Epithelial cell of proximal tubule (primary cell): ENCODE measurements around the gene CRELD1. TPM values are rescaled to one million over a fixed set of nuclear protein-coding genes. Genes with fewer than 3 reads are reported as not detected.

Experiments
- DNase-seq: peaks from one replicate; pipeline ENCODE4 v3.0.0-alpha.2; 2011; ENCODE audit warnings: low read depth
- H3K4me3 ChIP-seq: 2 replicates; pipeline ENCODE4 v1.5.1; 2011; ENCODE audit warnings: low read depth, mild to moderate bottlenecking, low read length
- total RNA-seq: library from RNA; depleted of rRNA; stranded (reverse); fragments of >200 nt; gene quantifications from 2 replicates; pipeline ENCODE4 v1.2.3, GENCODE V29; 2015
- TF ChIP-seq, protein P1 (sequence below): conservative IDR thresholded peaks from 2 replicates; pipeline ENCODE4 v1.5.1; 2012; ENCODE audit warnings: low read depth, mild to moderate bottlenecking, low read length

The CRELD1 gene, protein sequence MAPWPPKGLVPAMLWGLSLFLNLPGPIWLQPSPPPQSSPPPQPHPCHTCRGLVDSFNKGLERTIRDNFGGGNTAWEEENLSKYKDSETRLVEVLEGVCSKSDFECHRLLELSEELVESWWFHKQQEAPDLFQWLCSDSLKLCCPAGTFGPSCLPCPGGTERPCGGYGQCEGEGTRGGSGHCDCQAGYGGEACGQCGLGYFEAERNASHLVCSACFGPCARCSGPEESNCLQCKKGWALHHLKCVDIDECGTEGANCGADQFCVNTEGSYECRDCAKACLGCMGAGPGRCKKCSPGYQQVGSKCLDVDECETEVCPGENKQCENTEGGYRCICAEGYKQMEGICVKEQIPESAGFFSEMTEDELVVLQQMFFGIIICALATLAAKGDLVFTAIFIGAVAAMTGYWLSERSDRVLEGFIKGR
- total RNA-seq: 20.5 and 36.6 TPM in 2 replicates

GRCh38 chr3:9933561-9934234, at the start of gene CRELD1:
CRELD1 (plus strand) TSS chr3:9933834; CDS start chr3:9934439, 605 bp downstream.
- DNase-seq: peak; percentile 42
- TF ChIP-seq, protein P1, sequence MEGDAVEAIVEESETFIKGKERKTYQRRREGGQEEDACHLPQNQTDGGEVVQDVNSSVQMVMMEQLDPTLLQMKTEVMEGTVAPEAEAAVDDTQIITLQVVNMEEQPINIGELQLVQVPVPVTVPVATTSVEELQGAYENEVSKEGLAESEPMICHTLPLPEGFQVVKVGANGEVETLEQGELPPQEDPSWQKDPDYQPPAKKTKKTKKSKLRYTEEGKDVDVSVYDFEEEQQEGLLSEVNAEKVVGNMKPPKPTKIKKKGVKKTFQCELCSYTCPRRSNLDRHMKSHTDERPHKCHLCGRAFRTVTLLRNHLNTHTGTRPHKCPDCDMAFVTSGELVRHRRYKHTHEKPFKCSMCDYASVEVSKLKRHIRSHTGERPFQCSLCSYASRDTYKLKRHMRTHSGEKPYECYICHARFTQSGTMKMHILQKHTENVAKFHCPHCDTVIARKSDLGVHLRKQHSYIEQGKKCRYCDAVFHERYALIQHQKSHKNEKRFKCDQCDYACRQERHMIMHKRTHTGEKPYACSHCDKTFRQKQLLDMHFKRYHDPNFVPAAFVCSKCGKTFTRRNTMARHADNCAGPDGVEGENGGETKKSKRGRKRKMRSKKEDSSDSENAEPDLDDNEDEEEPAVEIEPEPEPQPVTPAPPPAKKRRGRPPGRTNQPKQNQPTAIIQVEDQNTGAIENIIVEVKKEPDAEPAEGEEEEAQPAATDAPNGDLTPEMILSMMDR: no peak
- H3K4me3 ChIP-seq: peak within 1 kb of the TSS; percentile 88

GRCh38 chr3:9884555-9885165, 49.0 kb upstream of the CRELD1 start:
- DNase-seq: no peak
- TF ChIP-seq, protein P1: no peak
- H3K4me3 ChIP-seq: no peak overlapping the region

DNA sequence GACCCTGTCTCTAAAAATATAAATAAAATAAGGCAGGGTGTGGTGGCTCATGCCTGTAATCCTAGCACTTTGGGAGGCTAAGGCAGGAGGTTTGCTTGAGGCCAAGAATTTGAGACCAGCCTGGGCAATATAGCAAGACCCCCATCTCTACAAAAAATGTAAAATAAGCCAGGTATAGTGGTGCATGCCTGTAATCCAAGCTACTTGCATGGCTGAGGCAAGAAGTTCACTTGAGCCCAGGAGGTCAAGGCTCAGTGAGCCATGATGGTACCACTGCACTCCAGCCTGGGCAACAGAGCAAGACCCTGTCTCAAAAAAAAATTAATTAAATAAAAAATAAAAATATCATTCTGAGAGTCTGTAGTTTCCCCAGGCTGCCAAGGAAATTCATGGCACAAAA, 47.3 kb upstream of the CRELD1 start:
- TF ChIP-seq, protein P1: no peak
- no peak overlapping the region for H3K4me3 ChIP-seq
- DNase-seq: no peak

DNA sequence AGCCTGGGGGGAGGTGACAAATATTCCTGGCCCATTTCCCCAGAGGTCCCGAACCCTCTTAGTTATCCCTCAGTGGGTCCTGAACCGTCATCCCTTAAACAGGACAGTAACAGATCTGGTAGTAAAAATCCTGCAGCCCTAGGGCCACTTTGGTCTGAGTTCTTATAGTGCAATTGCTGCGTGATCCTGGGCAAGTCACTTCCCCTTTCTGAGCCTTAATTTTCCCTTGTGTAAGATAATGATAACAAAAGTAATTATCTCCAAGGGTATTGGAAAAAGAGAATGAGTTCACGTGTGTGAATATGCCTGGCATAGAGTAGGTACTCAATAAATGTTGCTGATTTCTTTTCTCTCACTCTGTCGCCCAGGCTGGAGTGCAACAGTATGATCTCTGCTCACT, 46.2 kb upstream of the CRELD1 start:
- no peak for DNase-seq
- no peak overlapping the region for H3K4me3 ChIP-seq
- TF ChIP-seq, protein P1: no peak

- DNase-seq: no peak
- TF ChIP-seq, protein P1: no peak
- no peak overlapping the region for H3K4me3 ChIP-seq
These were observed 45.1 kb upstream of the CRELD1 start for GRCh38 chr3:9888540-9888939.

GRCh38 chr3:9889405-9889804, 44.2 kb upstream of the CRELD1 start:
- TF ChIP-seq, protein P1: no peak
- no peak overlapping the region for H3K4me3 ChIP-seq
- no peak for DNase-seq
